Measurements from ENCODE around the gene EPS15. TPM values are rescaled to one million over a fixed set of nuclear protein-coding genes. Genes with fewer than 3 reads are reported as not detected.
A peak's percentile ranks its signal among the peaks of the same experiment; 100 is the strongest.

The EPS15 gene
- total and polyA plus RNA-seq, 9 of the 15 experiments (the other 6 are each of a cell fraction or from before 2014, with no cell fraction given) = 23.1 to 69.0 (median 41.7) TPM

DNA sequence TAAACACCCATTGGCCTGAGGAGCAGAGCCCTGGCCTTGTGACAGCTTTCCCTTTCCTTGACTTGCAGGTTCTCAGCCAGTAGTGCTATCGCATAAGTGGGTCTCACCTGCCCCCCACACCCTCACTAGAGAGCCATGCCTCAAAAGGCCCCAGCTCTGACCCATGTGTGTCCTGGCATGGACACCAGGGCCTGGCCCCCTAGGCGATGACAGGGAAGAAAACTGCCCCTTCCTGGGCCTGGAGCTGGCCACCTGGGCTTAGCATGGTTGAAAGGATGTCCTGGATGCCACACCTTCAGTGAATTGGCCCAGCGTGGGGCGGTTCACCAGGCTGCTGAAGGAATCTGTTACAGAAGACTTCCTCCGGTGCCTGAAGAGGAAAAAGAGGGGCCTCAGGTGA is 207.2 kb downstream of the EPS15 start:
- in situ Hi-C loops (cut with MboI) (no loop called here), intact Hi-C loops (cut with micrococcal nuclease) (no loop called here)
- peak overlapping the region in 1 of 2 experiments; percentile 37; a peak in 1 of 4 replicates for H3K9ac ChIP-seq (ENCODE audit: insufficient read depth in 1 of 2, low read depth in 2 of 2, low read length in 2 of 2)
- no peaks in the 10 kb centered on the region; the same call in 1 of the 2 replicates for H3K9me3 ChIP-seq (replicated peaks; ENCODE audit: control insufficient read depth, insufficient read depth, low read depth, low read length)
- H3K9me1 ChIP-seq (ENCODE audit: control insufficient read depth, insufficient read depth, low read length) = no peaks in the 10 kb centered on the region
- DNase-seq (ENCODE audit: extremely low read depth in 1 of 4, low spot score in 3 of 4) (no peak), ATAC-seq (no peak), FAIRE-seq (no peak)
- POLR2A ChIA-PET = interaction anchor here (1.0 to 1.1 kb wide), 2 partner anchors 13 to 14 kb away, joined by 3 to 4 read pairs; no protein-coding TSS in a partner anchor
- H3K36me3 ChIP-seq (ENCODE audit: control insufficient read depth, insufficient read depth, low read length) = no peaks in the 10 kb centered on the region
- no peak overlapping the region for H3K4me2 ChIP-seq (ENCODE audit: insufficient read depth, low read length)
- CTCF ChIA-PET (ENCODE audit: low intra/inter-chr PET ratio) = no interaction called here
- no peak overlapping the region for H2AFZ ChIP-seq (ENCODE audit: low read depth, low read length)
- no peak overlapping the region for H3K27ac ChIP-seq (ENCODE audit: extremely low read depth, low read depth, low read length)
- BruUV-seq (replicated peaks) = no TSS peak
- H3K4me3 ChIP-seq = no peak overlapping the region
- H3K79me2 ChIP-seq (ENCODE audit: control insufficient read depth, insufficient read depth, low read length) = no peaks in the 10 kb centered on the region
- WGBS (ENCODE audit: insufficient coverage, low coverage, missing lambda C conversion rate) = 55% methylated on average over 5 of the region's 5 CpGs
- no peaks in the 10 kb centered on the region for H4K20me1 ChIP-seq (replicated peaks; ENCODE audit: control insufficient read depth, insufficient read depth, low read length)
- no peaks in the 10 kb centered on the region for H3K27me3 ChIP-seq (ENCODE audit: control insufficient read depth in 2 of 2, insufficient read depth in 2 of 2, low read length in 2 of 2)
- peaks cover 12 to 23% of the 10 kb centered on the region in 2 experiments; a peak in 4 of 5 replicates for H3K4me1 ChIP-seq (replicated peaks in 1 of 2; ENCODE audit: control insufficient read depth in 2 of 2, insufficient read depth in 2 of 2, low read length in 2 of 2)
- TF ChIP-seq POLR3A (IDR thresholded peaks at IDR 0.05; ENCODE audit: borderline replicate concordance, extremely low read depth, insufficient read depth, insufficient read length) (no peak), SREBF1 (IDR thresholded peaks at IDR 0.05; ENCODE audit: borderline replicate concordance, low read depth, low read length) (no peak), TEAD1 (CRISPR knock-in tag; IDR thresholded peaks at IDR 0.05) (no peak), ZFP36 (IDR thresholded peaks at IDR 0.05; ENCODE audit: low read depth, low read length, partially characterized antibody) (no peak), NFIC (IDR thresholded peaks at IDR 0.05) (no peak), ARID3A (IDR thresholded peaks at IDR 0.05; ENCODE audit: borderline replicate concordance, low read depth, low read length) (no peak), MYNN (IDR thresholded peaks at IDR 0.05) (no peak), MYNN (CRISPR knock-in tag; IDR thresholded peaks at IDR 0.05) (no peak), CGGBP1 (CRISPR knock-in tag; IDR thresholded peaks at IDR 0.05) (no peak), NR1H2 (CRISPR knock-in tag; IDR thresholded peaks at IDR 0.05) (no peak), RAD21 (CRISPR knock-in tag; conservative IDR thresholded peaks at IDR 0.05 in 1 of 2, IDR thresholded peaks at IDR 0.05 in 1 of 2) (no peak)
- TF ChIP-seq, protein P1, sequence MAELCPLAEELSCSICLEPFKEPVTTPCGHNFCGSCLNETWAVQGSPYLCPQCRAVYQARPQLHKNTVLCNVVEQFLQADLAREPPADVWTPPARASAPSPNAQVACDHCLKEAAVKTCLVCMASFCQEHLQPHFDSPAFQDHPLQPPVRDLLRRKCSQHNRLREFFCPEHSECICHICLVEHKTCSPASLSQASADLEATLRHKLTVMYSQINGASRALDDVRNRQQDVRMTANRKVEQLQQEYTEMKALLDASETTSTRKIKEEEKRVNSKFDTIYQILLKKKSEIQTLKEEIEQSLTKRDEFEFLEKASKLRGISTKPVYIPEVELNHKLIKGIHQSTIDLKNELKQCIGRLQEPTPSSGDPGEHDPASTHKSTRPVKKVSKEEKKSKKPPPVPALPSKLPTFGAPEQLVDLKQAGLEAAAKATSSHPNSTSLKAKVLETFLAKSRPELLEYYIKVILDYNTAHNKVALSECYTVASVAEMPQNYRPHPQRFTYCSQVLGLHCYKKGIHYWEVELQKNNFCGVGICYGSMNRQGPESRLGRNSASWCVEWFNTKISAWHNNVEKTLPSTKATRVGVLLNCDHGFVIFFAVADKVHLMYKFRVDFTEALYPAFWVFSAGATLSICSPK (IDR thresholded peaks at IDR 0.05; ENCODE audit: borderline replicate concordance) = no peak
- TF ChIP-seq, protein P2, sequence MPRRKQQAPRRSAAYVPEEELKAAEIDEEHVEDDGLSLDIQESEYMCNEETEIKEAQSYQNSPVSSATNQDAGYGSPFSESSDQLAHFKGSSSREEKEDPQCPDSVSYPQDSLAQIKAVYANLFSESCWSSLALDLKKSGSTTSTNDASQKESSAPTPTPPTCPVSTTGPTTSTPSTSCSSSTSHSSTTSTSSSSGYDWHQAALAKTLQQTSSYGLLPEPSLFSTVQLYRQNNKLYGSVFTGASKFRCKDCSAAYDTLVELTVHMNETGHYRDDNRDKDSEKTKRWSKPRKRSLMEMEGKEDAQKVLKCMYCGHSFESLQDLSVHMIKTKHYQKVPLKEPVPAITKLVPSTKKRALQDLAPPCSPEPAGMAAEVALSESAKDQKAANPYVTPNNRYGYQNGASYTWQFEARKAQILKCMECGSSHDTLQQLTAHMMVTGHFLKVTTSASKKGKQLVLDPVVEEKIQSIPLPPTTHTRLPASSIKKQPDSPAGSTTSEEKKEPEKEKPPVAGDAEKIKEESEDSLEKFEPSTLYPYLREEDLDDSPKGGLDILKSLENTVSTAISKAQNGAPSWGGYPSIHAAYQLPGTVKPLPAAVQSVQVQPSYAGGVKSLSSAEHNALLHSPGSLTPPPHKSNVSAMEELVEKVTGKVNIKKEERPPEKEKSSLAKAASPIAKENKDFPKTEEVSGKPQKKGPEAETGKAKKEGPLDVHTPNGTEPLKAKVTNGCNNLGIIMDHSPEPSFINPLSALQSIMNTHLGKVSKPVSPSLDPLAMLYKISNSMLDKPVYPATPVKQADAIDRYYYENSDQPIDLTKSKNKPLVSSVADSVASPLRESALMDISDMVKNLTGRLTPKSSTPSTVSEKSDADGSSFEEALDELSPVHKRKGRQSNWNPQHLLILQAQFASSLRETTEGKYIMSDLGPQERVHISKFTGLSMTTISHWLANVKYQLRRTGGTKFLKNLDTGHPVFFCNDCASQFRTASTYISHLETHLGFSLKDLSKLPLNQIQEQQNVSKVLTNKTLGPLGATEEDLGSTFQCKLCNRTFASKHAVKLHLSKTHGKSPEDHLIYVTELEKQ (CRISPR knock-in tag; IDR thresholded peaks at IDR 0.05) = no peak

Measured in K562 (cell line).